Measurements from ENCODE around the gene BTNL9.
"Not testable (repeated sequence)": the region's sequence is repeated elsewhere in the genome, so short reads cannot be mapped to it uniquely, and the experiment has no call there.

BTNL9 gene

GRCh38 chr5:181043285-181044092 is 3.4 kb downstream of the BTNL9 start:
- Histone ChIP-seq H4K5ac (ENCODE audit: low read length) (no peak overlapping the region), H4K8ac (ENCODE audit: low read depth, low read length) (no peak overlapping the region), H3K79me1 (ENCODE audit: low read length) (no peaks in the 10 kb centered on the region), H3K18ac (ENCODE audit: low read length) (no peak overlapping the region), H2BK120ac (ENCODE audit: low read depth, low read length) (no peak overlapping the region), H3K4me3 (ENCODE audit: low read length) (no peak overlapping the region), H3K56ac (ENCODE audit: low read length) (no peak overlapping the region), H3K36me3 (ENCODE audit: control insufficient read depth, insufficient read depth, low read length) (no peaks in the 10 kb centered on the region), H3K27ac (ENCODE audit: low read depth, low read length) (no peak overlapping the region), H3K4ac (ENCODE audit: low read depth, low read length) (no peak overlapping the region), H2BK15ac (replicated peaks; ENCODE audit: low read depth) (no peak overlapping the region), H2BK5ac (ENCODE audit: low read length) (no peak overlapping the region), H3K9ac (ENCODE audit: low read length) (no peak overlapping the region), H2AK5ac (ENCODE audit: low read length) (no peak overlapping the region), H3K4me2 (ENCODE audit: low read length) (no peak overlapping the region), H3K23ac (ENCODE audit: low read length) (no peak overlapping the region), H3K79me2 (ENCODE audit: control insufficient read depth, insufficient read depth, low read length) (no peaks in the 10 kb centered on the region), H3K27me3 (ENCODE audit: insufficient read depth, low read length, poor library complexity) (no peaks in the 10 kb centered on the region), H3K4me1 (ENCODE audit: control insufficient read depth, low read depth, low read length) (no peaks in the 10 kb centered on the region)
- DNase-seq, result peak; percentile 34
- WGBS (ENCODE audit: extremely low coverage, insufficient coverage, low lambda C conversion rate), result no CpG with 5 or more reads among the region's 12 CpGs

- Histone ChIP-seq H3K79me1 (ENCODE audit: low read length) (no peaks in the 10 kb centered on the region), H3K27ac (ENCODE audit: low read depth, low read length) (no peak overlapping the region), H2BK120ac (ENCODE audit: low read depth, low read length) (no peak overlapping the region), H2BK5ac (ENCODE audit: low read length) (no peak overlapping the region), H3K4me1 (ENCODE audit: control insufficient read depth, low read depth, low read length) (no peaks in the 10 kb centered on the region), H3K56ac (ENCODE audit: low read length) (no peak overlapping the region), H4K5ac (ENCODE audit: low read length) (no peak overlapping the region), H3K4me3 (ENCODE audit: low read length) (no peak overlapping the region), H3K36me3 (ENCODE audit: control insufficient read depth, insufficient read depth, low read length) (no peaks in the 10 kb centered on the region), H2AK5ac (ENCODE audit: low read length) (no peak overlapping the region), H3K23ac (ENCODE audit: low read length) (no peak overlapping the region), H3K79me2 (ENCODE audit: control insufficient read depth, insufficient read depth, low read length) (no peaks in the 10 kb centered on the region), H2BK15ac (replicated peaks; ENCODE audit: low read depth) (no peak overlapping the region), H3K4me2 (ENCODE audit: low read length) (no peak overlapping the region), H3K27me3 (ENCODE audit: insufficient read depth, low read length, poor library complexity) (no peaks in the 10 kb centered on the region), H3K9ac (ENCODE audit: low read length) (no peak overlapping the region), H3K4ac (ENCODE audit: low read depth, low read length) (no peak overlapping the region), H3K18ac (ENCODE audit: low read length) (no peak overlapping the region), H4K8ac (ENCODE audit: low read depth, low read length) (no peak overlapping the region)
- DNase-seq, result no peak
- no CpG with 5 or more reads among the region's 10 CpGs for WGBS (ENCODE audit: extremely low coverage, insufficient coverage, low lambda C conversion rate)
Measured at GRCh38 chr5:181044093-181044599, 4.1 kb downstream of the BTNL9 start.

DNA sequence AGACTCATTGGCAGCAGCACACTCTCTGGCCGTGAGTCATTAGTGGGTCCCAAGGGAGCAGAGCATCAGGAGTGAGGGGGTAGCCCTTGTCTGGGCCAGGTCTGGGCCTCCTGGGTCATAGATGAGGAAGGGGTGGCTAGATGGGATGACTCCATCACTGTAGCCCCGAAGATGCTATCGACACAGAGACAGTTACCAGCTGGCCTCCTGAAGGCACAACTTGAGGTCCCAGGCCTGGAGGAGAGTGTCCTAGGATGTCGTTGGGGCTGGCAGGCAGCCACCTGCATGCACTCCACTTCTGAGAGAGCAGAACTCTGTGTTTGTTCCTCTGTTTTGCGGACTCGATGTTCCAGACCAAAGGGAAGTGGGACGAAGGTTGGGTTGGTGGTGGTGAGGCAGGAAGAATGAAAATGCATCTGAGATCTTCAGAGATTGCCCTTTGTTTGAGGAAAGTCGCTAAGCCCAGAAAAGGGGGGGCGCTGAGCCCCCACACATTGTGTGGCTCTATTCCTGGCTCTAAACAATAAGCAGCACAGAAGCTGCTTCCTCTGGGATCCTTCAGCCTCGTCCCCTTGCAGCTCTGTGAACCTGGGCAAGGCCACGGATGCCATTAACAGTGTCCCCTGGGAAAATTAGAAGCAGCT is 4.7 kb downstream of the BTNL9 start:
- H3K27me3 ChIP-seq (ENCODE audit: insufficient read depth, low read length, poor library complexity), result no peaks in the 10 kb centered on the region
- H3K79me1 ChIP-seq (ENCODE audit: low read length), result no peaks in the 10 kb centered on the region
- H2AK5ac ChIP-seq (ENCODE audit: low read length), result no peak overlapping the region
- no peak overlapping the region for H3K18ac ChIP-seq (ENCODE audit: low read length)
- no peak overlapping the region for H4K5ac ChIP-seq (ENCODE audit: low read length)
- H3K4ac ChIP-seq (ENCODE audit: low read depth, low read length), result no peak overlapping the region
- H4K8ac ChIP-seq (ENCODE audit: low read depth, low read length), result no peak overlapping the region
- no CpG with 5 or more reads among the region's 11 CpGs for WGBS (ENCODE audit: extremely low coverage, insufficient coverage, low lambda C conversion rate)
- no peak overlapping the region for H3K23ac ChIP-seq (ENCODE audit: low read length)
- H3K27ac ChIP-seq (ENCODE audit: low read depth, low read length), result no peak overlapping the region
- no peak overlapping the region for H3K56ac ChIP-seq (ENCODE audit: low read length)
- H3K79me2 ChIP-seq (ENCODE audit: control insufficient read depth, insufficient read depth, low read length), result no peaks in the 10 kb centered on the region
- no peak overlapping the region for H2BK120ac ChIP-seq (ENCODE audit: low read depth, low read length)
- no peak overlapping the region for H2BK15ac ChIP-seq (replicated peaks; ENCODE audit: low read depth)
- H3K4me2 ChIP-seq (ENCODE audit: low read length), result no peak overlapping the region
- H3K4me1 ChIP-seq (ENCODE audit: control insufficient read depth, low read depth, low read length), result no peaks in the 10 kb centered on the region
- DNase-seq, result no peak
- H2BK5ac ChIP-seq (ENCODE audit: low read length), result no peak overlapping the region
- H3K36me3 ChIP-seq (ENCODE audit: control insufficient read depth, insufficient read depth, low read length), result no peaks in the 10 kb centered on the region
- H3K9ac ChIP-seq (ENCODE audit: low read length), result no peak overlapping the region
- no peak overlapping the region for H3K4me3 ChIP-seq (ENCODE audit: low read length)

DNA sequence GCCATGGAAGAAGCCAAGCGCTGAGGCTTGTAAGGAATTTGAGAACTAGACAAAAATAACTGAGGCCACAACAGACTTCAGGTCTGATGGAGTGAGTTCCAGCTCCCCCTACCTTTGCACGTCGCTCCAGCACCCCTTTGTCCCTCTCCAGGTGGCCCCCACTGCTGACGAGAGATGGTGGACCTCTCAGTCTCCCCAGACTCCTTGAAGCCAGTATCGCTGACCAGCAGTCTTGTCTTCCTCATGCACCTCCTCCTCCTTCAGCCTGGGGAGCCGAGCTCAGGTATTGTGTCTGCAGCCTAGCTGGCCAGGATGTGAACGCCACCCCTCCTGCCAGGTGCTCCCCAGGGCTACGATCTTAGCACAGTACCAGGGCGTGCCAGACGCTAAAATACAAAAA is 5.2 kb downstream of the BTNL9 start:
- no peak overlapping the region for H3K27ac ChIP-seq (ENCODE audit: low read depth, low read length)
- no CpG with 5 or more reads among the region's 10 CpGs for WGBS (ENCODE audit: extremely low coverage, insufficient coverage, low lambda C conversion rate)
- H3K79me2 ChIP-seq (ENCODE audit: control insufficient read depth, insufficient read depth, low read length), result no peaks in the 10 kb centered on the region
- H3K4me3 ChIP-seq (ENCODE audit: low read length), result no peak overlapping the region
- no peaks in the 10 kb centered on the region for H3K79me1 ChIP-seq (ENCODE audit: low read length)
- H3K23ac ChIP-seq (ENCODE audit: low read length), result no peak overlapping the region
- no peak overlapping the region for H4K5ac ChIP-seq (ENCODE audit: low read length)
- H2AK5ac ChIP-seq (ENCODE audit: low read length), result no peak overlapping the region
- H4K8ac ChIP-seq (ENCODE audit: low read depth, low read length), result no peak overlapping the region
- no peak for DNase-seq
- no peak overlapping the region for H3K4me2 ChIP-seq (ENCODE audit: low read length)
- H3K4me1 ChIP-seq (ENCODE audit: control insufficient read depth, low read depth, low read length), result no peaks in the 10 kb centered on the region
- H2BK5ac ChIP-seq (ENCODE audit: low read length), result no peak overlapping the region
- no peaks in the 10 kb centered on the region for H3K36me3 ChIP-seq (ENCODE audit: control insufficient read depth, insufficient read depth, low read length)
- H3K4ac ChIP-seq (ENCODE audit: low read depth, low read length), result no peak overlapping the region
- H2BK15ac ChIP-seq (replicated peaks; ENCODE audit: low read depth), result no peak overlapping the region
- no peak overlapping the region for H3K56ac ChIP-seq (ENCODE audit: low read length)
- H3K18ac ChIP-seq (ENCODE audit: low read length), result no peak overlapping the region
- H2BK120ac ChIP-seq (ENCODE audit: low read depth, low read length), result no peak overlapping the region
- H3K9ac ChIP-seq (ENCODE audit: low read length), result no peak overlapping the region
- no peaks in the 10 kb centered on the region for H3K27me3 ChIP-seq (ENCODE audit: insufficient read depth, low read length, poor library complexity)

GRCh38 chr5:181045857-181046256 is 5.8 kb downstream of the BTNL9 start:
- not testable (repeated sequence) for H3K4me1 ChIP-seq (ENCODE audit: control insufficient read depth, low read depth, low read length); DNase-seq; H3K18ac ChIP-seq (ENCODE audit: low read length); H3K79me1 ChIP-seq (ENCODE audit: low read length); H3K79me2 ChIP-seq (ENCODE audit: control insufficient read depth, insufficient read depth, low read length); H2AK5ac ChIP-seq (ENCODE audit: low read length); H2BK5ac ChIP-seq (ENCODE audit: low read length); H3K27me3 ChIP-seq (ENCODE audit: insufficient read depth, low read length, poor library complexity); H2BK15ac ChIP-seq (replicated peaks; ENCODE audit: low read depth); H3K23ac ChIP-seq (ENCODE audit: low read length); H3K36me3 ChIP-seq (ENCODE audit: control insufficient read depth, insufficient read depth, low read length); H2BK120ac ChIP-seq (ENCODE audit: low read depth, low read length); H4K5ac ChIP-seq (ENCODE audit: low read length); H3K4me3 ChIP-seq (ENCODE audit: low read length); H3K27ac ChIP-seq (ENCODE audit: low read depth, low read length); H3K9ac ChIP-seq (ENCODE audit: low read length); H3K56ac ChIP-seq (ENCODE audit: low read length); H3K4me2 ChIP-seq (ENCODE audit: low read length); H3K4ac ChIP-seq (ENCODE audit: low read depth, low read length); H4K8ac ChIP-seq (ENCODE audit: low read depth, low read length)
- WGBS (ENCODE audit: extremely low coverage, insufficient coverage, low lambda C conversion rate), result no CpG with 5 or more reads among the region's 1 CpG
